ENCODE data around the gene TRPT1. TPM values are rescaled to one million over a fixed set of nuclear protein-coding genes. Genes with fewer than 3 reads are reported as not detected.

TRPT1 gene
- total and polyA plus RNA-seq, 2 of the 4 experiments (the other 2 are of a cell fraction): 63.2 to 81.9 TPM

- ChIA-PET POLR2A (ENCODE audit: unreplicated experiment) (no interaction called here), CTCF (no interaction called here)
- in situ Hi-C loops (cut with MboI; ENCODE audit: low sequenced_read_pairs) (no loop called here), intact Hi-C loops (cut with micrococcal nuclease) (no loop called here), dilution Hi-C loops (cut with HindIII; ENCODE audit: low sequenced_read_pairs, unreplicated experiment) (no loop called here)
- Histone ChIP-seq H3K9me1 (ENCODE audit: insufficient read depth, low read length) (peaks cover 14% of the 10 kb centered on the region), H4K20me1 (ENCODE audit: insufficient read depth, low read length) (peaks cover 26% of the 10 kb centered on the region), H3K4me2 (ENCODE audit: low read depth, low read length) (no peak overlapping the region), H2BK15ac (ENCODE audit: low read depth, low read length) (no peak overlapping the region), H2AFZ (replicated peaks; ENCODE audit: low read length, poor library complexity) (no peak overlapping the region), H4K91ac (ENCODE audit: insufficient read depth, low read depth, low read length) (no peak overlapping the region), H3K4ac (ENCODE audit: low read depth, low read length) (no peak overlapping the region), H2BK5ac (ENCODE audit: low read depth, low read length, poor library complexity, severe bottlenecking) (no peak overlapping the region), H3K27ac (ENCODE audit: insufficient read depth, low read length) (no peak overlapping the region), H2AK5ac (ENCODE audit: low read depth, low read length) (no peak overlapping the region), H2AK9ac (replicated peaks; ENCODE audit: low read depth, low read length, poor library complexity) (peak overlapping the region; percentile 9), H4K8ac (ENCODE audit: low read depth in 2 of 2, low read length in 2 of 2) (no peak overlapping the region), H3K14ac (replicated peaks; ENCODE audit: low read depth, low read length) (no peak overlapping the region), H3K23ac (ENCODE audit: low read depth, low read length) (no peak overlapping the region), H3K18ac (ENCODE audit: low read depth, low read length) (no peak overlapping the region), H4K5ac (ENCODE audit: low read depth, low read length) (no peak overlapping the region), H3K27me3 (ENCODE audit: control insufficient read depth, insufficient read depth, low read length) (no peaks in the 10 kb centered on the region), H3K9ac (ENCODE audit: low read depth, low read length) (no peak overlapping the region), H3K56ac (ENCODE audit: extremely low read depth, insufficient read depth, low read length) (no peak overlapping the region), H3K9me3 (ENCODE audit: control insufficient read depth, insufficient read depth, low read length) (no peaks in the 10 kb centered on the region), H3K4me1 (ENCODE audit: control insufficient read depth, insufficient read depth, low read length) (peaks cover 13% of the 10 kb centered on the region), H3K79me1 (ENCODE audit: low read depth in 1 of 2, low read length in 2 of 2) (peaks cover 18 to 40% of the 10 kb centered on the region in 2 experiments; a peak in 3 of 4 replicates), H3K4me3 (ENCODE audit: insufficient read depth, low read depth, low read length) (no peak overlapping the region), H3K36me3 (ENCODE audit: control insufficient read depth, insufficient read depth, low read length) (peaks cover 12% of the 10 kb centered on the region), H2BK120ac (ENCODE audit: low read depth, low read length) (no peak overlapping the region), H2BK20ac (ENCODE audit: low read depth, low read length) (no peak overlapping the region)
- WGBS, 2 experiments (ENCODE audit: extremely low coverage in 2 of 2, insufficient read length in 1 of 2): no CpG with 5 or more reads among the region's 5 CpGs
- DNase-seq (no peak), ATAC-seq (ENCODE audit: low read depth) (no peak)
- no peak for TF ChIP-seq ELK1 (IDR thresholded peaks at IDR 0.05; ENCODE audit: borderline replicate concordance, low read depth, low read length)
- TF ChIP-seq MXI1 (IDR thresholded peaks at IDR 0.05; ENCODE audit: borderline replicate concordance, low read depth, low read length): no peak
- no peak for TF ChIP-seq POLR2A (IDR thresholded peaks at IDR 0.05; ENCODE audit: low read depth, low read length)
- no peak for TF ChIP-seq RAD21 (IDR thresholded peaks at IDR 0.05; ENCODE audit: low read length)
- TF ChIP-seq MAZ (IDR thresholded peaks at IDR 0.05; ENCODE audit: borderline replicate concordance, low read depth, low read length): no peak
- no TSS peak for BruUV-seq (replicated peaks)
Measured at GRCh38 chr11:64244107-64244506, 18.1 kb upstream of the TRPT1 start.

Measured in IMR-90 (cell line).